Hypothalamus (tissue), 51 donors: ENCODE measurements around the gene PPP1R10.

Experiments
- DNase-seq, 51 donors: peaks; one replicate each; lab custom pipeline; 2025; lab: John Stamatoyannopoulos, UW

PPP1R10 gene

DNA sequence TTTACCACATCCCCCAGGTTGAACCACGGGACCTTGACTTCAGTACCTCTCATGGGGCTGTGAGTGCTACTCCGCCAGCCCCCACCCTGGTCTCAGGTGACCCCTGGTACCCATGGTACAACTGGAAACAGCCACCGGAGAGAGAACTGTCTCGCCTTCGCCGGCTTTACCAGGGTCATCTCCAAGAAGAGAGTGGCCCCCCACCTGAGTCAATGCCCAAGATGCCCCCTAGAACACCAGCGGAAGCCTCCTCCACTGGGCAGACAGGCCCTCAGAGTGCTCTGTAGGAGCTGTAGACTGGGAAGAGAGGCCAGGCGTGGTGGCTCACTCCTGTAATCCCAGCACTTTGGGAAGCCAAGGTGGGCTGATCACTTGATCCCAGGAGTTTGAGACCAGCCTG lies 8.5 kb upstream of the PPP1R10 start:
- no peak for DNase-seq

DNA sequence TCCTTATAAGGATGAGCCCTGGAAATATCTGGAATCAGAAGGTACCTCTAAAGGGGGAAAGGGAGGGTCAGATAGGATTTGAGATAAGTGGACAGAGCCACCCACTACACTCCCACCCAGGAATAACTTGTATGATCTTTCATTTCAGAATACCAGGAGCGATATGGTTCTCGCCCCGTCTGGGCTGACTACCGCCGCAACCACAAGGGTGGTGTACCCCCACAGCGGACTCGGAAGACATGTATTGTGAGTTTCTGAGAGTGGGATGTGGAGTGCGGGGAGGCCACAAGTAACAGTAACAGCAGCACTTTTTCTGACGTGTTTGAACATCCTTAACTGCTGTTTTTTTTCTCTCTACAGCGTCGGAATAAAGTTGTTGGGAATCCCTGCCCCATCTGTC lies 2.5 kb upstream of the PPP1R10 start:
- DNase-seq: no peak

DNA sequence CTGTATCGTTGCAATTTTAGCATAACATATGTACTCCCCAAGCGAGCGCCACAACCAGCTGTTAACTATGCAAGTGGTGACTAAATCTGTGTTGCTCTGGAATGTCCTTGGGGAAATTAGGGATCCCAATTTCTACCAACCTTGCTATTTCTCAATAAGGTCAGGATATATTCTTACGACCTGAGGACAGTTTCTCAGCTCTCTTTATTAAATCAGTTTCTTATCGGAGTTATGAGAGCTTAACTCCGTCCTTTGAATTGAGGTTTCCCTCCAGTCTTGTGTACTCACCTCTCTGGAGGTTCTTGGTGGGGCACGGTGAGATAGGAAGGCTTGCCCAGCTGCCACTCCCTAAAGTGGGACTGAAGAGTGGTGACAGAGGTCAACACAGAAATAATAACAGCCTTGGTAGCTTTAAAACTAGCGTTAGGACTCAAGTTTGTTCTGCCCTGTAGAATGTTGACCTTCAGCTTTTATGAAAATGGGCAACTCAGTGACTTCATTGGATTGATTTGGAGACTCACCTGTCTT lies 1.3 kb upstream of the PPP1R10 start:
- DNase-seq: no peak

DNA sequence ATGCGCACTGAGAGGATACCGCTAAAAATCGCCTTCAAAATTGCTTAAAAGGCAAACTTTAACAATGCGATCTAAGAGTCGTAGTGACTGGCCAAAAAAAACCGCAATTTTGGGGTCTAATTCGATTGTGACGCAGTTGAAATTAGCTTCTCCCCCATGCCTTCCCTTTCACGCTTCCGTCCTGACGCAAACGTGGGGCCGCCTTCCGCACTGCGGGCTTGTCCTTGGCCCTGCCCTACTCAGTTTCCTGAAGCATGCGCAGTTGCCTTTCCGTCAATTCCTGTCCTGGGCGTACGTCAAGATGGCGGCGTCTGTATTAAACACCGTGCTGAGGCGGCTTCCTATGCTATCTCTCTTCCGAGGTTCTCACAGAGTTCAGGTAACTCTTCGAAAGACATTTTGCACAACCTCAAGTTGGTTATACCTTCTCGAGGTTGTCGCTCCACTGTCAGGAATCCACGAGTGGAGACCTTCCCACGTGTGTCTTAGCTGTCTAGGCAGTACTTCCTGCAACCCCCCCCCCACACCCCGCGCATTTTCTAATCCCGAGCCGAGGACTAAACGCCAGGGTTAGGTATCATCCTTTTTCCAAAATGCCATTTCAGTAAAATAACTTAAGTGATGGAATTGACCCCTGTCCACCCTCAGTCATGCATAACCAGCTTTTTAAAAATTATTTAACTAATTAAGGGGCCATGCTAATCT lies 674 bp upstream of the PPP1R10 start, which contains the start of gene MRPS18B:
Gene MRPS18B (plus strand): TSS at position 276 of the 705 bp plus-strand sequence. CDS start 26 bp downstream, at position 302.
- peak; percentile 62 to 100 (median 95) for DNase-seq

DNA sequence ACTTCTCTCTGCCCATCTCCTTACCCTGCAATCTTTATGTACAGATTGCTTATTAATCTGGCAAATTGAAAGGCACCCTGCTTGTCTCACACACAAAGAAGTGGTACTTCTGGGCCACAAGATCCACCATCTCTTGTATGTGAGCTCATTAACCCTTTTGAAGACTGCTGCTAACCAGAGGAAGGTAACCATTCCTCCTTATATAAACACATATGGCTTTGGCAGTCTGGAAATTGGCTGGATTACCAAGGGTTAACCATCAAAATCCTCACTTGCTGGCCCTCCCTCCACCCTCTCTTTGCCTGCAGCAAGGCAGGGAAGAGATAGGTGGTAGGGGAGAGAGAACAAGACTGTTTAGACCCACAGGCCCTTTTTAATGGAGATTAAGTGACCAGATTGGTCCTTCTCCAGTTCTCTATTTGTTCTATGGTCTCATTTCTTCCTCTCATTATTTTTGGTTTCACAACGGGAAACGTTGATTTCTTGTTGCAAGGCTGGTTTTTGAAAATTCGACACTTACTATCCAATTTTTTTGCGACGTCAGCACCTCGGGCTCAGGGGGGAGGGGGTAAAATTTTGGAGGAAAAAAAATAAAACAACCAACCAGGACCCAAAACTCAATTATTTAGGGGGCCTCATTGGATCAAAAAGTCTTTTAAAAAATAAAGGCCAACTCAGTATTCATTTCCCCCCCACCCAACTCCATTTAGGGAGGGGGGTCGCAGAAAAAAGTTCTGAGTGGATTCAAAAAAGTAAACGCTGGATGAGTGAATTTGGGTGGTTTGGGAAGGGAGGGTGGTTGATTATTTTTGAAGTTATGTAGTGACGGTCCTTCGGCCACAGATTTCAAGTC lies 859 bp downstream of the PPP1R10 start:
- DNase-seq: peak in 2 of 51 donors; percentile 12 to 44

DNA sequence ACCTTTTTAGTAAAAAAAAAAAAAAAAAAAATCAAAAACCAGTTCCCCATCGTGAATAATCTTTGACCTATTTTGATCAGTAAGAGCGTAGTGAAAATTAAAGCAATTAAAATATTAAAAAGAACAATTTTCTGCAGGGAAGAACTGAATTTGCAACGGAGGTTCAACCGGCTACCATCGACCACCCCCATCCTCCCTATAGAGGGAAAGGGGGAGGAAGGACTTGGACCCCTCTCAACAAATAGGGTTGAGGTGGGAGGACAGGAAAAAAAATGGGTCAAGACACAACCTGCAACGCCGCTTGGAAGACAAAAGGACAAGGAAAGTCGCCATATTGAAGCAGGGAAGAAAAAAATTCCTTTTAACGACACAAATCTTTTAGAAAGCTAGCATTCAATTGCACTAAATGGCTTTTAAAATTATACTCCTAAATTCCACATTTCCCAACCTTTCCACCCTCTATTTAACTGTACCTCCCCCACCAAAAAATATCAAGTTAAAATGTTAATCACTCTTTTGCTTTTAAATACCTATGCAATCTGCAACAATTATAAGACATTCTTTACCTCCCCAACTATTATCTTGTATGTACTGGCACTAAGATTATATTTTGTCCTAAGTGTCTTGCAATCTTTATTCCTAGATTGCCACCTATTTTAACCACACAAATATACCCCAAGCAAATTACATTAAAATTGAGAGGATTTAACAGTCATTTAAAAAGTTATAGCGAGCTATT lies 1.7 kb downstream of the PPP1R10 start:
- peak in 15 of 51 donors; percentile 6 to 82 (median 28) for DNase-seq

DNA sequence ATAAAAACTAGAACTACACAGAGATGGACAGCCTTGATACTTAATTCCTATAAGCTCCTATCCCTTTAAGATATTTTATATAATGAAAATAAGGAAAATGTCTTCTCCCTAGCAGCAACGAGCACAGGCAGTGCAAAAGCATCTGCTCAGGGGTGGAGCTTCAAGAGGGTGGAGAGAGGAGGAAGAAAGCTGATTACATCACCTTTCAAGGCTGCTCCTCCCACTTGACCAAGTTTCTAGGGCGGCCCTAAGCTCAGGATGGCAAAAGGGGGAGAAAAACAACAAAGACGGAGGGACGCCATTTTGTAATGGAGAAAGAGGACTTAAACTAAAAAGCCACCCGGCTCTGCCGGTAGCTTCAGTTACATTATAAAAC lies 2.2 kb downstream of the PPP1R10 start:
- DNase-seq: peak in 47 of 51 donors; percentile 3 to 94 (median 73)

DNA sequence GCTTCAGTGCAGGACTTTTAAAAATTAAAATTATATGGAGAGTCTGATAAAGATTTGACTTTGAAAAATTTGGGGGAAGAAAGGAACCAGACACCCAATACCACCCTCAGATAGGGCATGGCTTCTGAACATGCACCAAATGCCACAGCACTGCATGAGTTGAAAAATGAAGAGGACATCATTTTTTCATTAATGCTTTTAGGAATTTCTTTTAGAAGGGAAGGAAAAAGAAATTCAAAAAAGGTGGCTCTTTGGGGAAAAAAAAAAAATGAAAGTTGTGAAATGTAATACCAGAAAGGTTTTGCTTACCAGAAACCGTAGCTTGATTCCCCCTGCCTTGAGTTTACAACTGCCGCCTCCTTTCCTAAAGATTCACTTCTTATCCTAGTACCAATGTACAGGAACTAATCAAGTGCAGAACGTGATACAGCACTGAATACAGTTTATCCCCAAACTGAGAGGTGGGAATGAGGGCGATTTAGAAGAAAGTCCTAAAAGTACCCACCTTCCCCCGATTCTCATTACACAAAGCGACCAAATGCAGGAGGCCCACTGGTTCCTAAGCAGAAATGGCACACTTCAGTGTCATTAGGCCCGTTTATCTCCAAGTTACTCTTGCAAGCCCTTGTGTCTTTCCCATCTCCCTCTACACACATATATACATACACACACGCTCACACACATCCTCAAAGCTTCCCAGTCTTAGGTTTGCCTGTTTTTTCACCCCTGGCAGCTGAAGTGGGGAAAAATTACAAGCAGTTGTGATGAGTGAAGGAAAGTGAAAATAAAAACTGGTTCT lies 2.8 kb downstream of the PPP1R10 start:
- peak in 5 of 51 donors; percentile 3 to 44 (median 27) for DNase-seq

DNA sequence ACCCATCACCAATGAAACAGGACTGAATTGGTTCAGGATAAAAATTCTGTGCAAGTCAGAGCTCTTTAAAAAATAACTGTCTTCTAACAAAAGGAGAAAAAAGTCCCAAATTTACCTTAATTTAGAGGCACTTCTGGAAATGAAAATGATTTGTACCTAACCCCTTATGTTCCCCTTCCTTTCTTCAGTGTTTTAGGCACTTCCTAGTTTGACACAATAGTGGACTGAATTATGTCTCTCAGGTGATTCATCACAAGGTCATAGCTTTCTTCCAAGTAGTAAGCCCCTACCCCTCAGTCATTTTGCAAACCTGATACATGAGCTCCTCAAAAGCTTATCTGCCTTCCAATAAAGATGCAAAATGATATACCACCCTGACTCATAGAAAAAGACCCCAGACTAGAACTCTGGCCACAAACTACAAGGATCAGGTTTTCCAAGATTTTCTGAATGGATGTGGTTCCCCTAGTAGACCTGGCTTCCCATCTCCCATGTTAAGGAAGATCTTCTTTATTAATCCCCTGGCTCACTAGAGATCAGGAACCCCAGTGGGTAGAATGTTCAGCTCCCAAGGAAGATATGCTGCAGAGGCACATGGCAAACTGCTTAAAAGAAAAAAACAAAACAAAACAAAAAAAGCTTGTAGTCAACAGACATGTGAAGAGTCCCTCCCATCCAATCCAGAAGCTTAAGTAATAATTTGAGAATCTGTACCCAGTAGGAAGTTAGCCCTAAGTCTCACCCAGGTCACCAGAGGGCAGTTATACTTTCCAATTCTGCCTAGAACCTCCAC lies 3.6 kb downstream of the PPP1R10 start:
- DNase-seq: no peak

DNA sequence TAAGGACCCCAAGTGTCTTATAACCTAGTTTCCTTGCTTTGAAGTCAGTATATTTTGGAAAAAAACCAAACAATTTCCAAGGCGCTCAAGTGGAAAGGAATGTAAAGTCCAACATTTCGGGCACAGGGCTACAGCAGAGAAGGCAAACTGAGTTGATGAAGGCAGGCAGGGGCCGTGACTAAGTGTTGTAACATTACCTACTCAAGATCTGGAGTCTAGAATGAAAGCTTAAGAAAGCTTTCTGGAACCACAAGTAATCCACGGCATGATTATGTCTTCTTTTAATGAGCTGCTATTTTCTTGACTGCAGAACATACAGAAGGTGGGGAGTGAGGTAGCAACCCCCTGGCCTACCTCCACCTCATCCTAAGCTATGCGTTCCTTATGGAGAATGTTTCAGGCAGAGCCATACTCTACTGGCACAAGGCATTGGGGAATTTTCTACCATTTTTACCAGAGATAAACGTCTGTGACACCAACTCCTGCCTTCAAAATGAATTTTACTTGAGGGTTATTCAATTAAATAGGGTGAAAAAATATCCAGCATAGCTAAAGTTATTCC lies 4.3 kb downstream of the PPP1R10 start:
- no peak for DNase-seq

DNA sequence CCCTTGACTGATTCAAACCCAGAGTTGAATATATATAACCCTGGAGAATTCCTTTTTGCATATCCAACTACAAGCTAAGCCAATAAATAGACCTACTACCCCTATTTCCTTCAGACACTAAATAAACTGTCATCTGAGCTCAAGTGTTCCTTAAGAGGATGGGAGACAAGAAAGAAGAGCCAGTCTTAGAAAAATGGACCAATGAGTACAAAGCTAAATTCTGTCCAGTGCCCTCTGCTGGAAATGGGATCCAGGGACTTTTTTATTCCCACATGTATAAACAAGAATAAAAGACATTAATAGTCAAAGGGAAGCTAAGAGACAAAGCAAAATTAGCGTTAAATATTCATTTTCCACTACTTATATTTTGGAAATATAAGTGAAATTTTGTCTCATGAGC lies 4.8 kb downstream of the PPP1R10 start:
- DNase-seq: no peak

DNA sequence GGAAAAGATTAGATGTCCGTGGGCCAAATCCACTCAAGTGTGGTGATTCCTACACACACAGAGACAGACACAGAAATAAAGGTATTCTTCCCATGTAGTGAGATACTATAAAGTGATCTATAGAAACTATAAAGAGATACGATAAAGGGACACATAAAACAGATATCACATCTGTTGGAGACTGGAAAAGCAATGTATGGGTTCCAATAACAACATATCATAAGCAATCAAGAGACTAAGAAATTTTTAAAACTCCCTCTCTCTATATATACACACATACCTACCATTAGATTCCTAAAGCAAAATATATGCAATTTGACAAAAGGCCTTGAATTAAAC lies 5.2 kb downstream of the PPP1R10 start:
- no peak for DNase-seq

DNA sequence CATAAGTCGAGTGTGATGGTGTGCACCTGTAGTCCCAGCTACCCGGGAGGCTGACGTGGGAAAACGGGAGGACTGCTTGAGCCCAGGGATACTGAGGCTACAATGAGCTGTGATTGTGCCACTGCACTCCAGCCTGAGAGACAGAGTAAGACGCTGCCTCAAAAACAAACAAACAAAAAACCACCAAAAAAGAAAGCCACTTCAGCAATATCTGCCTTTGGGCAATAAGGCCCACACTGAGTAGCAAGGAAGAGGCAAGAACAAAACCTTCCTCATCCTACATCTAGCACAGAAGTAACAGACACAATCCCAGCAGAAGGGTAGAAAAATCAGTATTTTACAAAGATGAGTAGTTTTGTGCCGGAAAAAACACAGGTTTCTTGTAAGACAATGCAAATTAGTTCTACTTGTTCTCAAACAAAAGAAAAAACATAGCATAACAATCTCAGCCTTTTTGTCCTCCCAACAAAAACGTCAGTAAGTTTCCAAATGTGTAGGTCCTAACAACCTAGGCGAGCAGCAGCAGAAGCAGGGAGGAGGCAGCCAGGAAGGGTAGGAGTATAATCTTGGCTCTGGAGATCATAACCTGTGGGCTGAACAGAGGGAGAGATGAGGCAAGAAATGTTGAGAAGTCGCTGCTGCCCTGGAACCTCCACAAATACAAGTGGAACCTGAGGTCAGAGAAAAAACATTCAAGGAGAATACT lies 5.7 kb downstream of the PPP1R10 start:
- peak in 1 of 51 donors; percentile 5 for DNase-seq

DNA sequence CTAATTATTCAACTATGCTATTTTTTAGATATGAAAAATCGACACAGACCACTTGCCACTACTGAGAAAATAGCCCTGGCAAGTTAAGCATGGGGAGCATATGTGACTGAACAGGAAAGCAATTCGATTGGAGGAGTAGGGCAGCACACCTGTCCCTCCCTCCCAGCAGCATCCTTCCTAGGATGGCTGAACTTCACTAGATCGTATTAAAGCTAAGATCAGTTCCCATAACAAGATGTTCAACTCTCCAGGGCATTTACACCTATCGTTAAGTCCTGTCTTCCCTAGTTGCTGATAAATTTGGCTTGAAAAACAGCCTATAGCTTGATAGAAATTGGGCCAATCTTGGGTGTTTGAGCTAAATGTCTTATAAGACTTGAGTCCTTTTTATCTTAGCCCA lies 7.0 kb downstream of the PPP1R10 start:
- no peak for DNase-seq

DNA sequence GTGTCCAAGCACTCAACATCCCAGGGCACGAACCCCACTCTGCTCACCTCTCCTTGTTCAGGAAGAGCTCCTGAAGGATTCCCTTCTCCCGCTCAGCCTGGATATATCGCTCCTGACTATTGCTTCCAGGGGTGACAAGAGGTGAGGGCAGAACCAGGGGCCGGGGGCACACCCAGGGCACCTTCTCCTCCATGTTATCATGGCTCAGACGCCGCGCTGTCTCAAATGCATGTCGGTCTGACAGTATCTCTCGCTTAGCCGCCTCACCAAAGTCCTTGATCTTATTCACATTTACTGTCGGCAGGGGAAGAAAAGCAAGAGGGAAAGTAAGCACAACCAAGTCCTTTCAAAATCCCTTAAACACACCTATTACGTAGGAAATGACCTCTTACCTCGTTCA lies 13.1 kb downstream of the PPP1R10 start:
- DNase-seq: no peak

DNA sequence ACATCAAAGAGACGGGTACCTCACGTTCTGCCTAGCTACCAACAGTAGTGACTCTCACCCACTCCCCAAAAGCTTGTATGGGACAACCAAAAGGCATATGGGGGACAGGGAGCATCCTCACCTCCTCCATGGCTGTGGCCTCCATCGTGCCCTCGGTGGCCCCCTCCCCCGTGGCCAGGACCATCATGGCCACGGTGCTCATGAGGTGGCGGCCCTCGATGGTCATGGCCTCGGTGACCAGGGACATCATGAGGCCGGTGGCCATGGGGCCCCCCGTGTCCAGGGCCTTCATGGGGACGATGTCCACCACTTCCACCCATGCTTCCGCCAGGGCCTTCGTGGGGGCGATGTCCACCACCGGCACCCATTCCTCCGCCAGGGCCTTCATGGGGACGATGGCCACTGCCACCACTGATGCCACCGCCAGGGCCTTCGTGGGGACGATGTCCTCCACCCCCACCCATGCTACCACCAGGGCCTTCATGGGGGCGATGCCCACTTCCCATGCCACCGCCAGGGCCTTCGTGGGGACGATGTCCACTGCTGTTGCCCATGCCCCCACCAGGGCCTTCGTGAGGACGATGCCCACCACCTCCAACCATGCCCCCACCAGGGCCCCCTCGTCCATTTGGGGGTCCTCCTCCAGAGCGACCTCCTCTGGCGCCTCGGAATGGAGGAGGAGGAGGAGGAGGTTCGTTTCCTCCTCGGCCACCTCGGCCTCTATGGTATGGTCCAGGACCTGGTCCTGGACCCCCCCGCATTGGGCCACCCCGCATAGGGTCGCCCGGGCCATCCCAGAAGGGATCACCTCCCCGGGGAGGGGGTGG lies 15.0 kb downstream of the PPP1R10 start:
- DNase-seq: no peak

DNA sequence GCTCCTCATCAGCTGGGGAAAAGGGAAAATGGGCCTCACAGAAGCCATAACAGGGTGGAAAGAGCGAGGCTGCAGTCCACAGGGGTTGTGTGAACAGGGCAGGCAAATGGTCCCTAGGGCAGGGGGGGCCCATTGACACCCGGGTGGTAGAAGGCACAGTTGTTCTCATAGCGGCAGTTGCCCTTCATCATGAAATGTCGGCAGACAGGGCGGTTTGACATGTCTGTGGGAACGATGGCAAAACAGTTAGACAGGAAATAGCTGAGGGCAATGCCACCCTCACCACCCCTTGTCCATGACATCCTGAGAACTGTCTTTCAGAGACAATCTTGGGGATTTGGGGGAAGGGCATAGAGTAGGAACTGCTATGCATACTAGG lies 15.6 kb downstream of the PPP1R10 start:
- DNase-seq: no peak
